B cell (primary cell): Measurements from ENCODE around the gene MAP7D3.

Experiments used
- CTCF ChIP-seq: fragments of 200-600 bp; IDR thresholded peaks from one replicate; pipeline ENCODE4 v1.8.0; 2022; ENCODE audit warnings: antibody characterized with exemption, mild to moderate bottlenecking
- EZH2 ChIP-seq: IDR thresholded peaks from 2 replicates; pipeline ENCODE4 v1.6.1; 2012; ENCODE audit warnings: borderline replicate concordance, low read depth, mild to moderate bottlenecking, moderate library complexity, low read length; ENCODE audit not compliant: insufficient read depth, poor library complexity, severe bottlenecking

DNA sequence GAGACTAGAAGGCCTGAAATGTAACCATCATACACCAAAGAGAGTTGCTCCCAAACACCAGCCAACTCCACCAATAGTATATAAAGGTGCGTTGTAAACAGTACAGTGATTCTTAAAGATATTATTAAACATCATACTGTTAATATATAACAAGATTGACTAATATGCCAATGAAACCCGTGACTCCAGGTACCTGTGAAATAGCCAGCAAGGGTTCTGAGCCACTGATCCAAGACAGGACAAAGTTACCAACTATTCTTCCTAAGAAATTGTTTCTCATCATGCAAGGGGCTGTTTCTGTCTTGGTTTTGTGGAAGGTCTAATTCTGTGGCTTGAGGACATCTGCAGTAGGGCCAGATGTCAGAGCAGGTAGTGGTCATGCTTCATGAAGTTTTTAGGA, 56.7 kb downstream of the MAP7D3 start:
- TF ChIP-seq EZH2 (no peak), CTCF (no peak)
